ENCODE measurements around the gene AUTS2.

Gene AUTS2

DNA sequence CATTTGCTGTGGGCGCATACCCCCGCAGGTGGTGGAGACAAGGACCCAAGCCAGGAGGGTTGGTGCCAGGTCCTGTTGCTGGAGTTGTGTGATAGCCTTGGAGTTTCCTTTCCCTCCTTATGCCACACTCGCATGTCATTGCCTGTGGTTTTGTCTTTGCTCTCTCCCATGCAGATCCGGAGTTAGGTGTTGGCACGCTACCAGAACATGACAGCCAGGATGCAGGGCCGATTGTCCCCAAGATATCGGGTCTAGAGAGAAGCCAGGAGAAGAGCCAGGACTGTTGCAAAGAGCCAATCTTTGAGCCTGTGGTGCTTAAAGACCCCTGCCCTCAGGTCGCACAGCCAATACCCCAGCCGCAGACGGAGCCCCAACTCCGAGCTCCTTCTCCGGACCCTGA lies 1164.4 kb downstream of the AUTS2 start:
- Histone ChIP-seq H3K9ac (ENCODE audit: low read length in 5 of 5) (no peak overlapping the region), H3K27ac (ENCODE audit: low read depth, low read length) (no peak overlapping the region), H3K36me3 (ENCODE audit: control insufficient read depth in 5 of 5, insufficient read depth in 5 of 5, low read length in 5 of 5) (peaks cover 3 to 29% (median 21%) of the 10 kb centered on the region in 5 donors), H3K9me3 (ENCODE audit: control insufficient read depth in 5 of 5, low read length in 5 of 5) (no peaks in the 10 kb centered on the region), H3K27me3 (ENCODE audit: control insufficient read depth in 5 of 5, insufficient read depth in 4 of 5, low read length in 5 of 5) (no peaks in the 10 kb centered on the region), H3K4me1 (ENCODE audit: control insufficient read depth in 5 of 5, insufficient read depth in 5 of 5, low read length in 5 of 5) (peaks cover 0 to 11% (median 3%) of the 10 kb centered on the region in 5 donors), H3K4me3 (ENCODE audit: low read depth in 1 of 5, low read length in 5 of 5) (no peak overlapping the region)

DNA sequence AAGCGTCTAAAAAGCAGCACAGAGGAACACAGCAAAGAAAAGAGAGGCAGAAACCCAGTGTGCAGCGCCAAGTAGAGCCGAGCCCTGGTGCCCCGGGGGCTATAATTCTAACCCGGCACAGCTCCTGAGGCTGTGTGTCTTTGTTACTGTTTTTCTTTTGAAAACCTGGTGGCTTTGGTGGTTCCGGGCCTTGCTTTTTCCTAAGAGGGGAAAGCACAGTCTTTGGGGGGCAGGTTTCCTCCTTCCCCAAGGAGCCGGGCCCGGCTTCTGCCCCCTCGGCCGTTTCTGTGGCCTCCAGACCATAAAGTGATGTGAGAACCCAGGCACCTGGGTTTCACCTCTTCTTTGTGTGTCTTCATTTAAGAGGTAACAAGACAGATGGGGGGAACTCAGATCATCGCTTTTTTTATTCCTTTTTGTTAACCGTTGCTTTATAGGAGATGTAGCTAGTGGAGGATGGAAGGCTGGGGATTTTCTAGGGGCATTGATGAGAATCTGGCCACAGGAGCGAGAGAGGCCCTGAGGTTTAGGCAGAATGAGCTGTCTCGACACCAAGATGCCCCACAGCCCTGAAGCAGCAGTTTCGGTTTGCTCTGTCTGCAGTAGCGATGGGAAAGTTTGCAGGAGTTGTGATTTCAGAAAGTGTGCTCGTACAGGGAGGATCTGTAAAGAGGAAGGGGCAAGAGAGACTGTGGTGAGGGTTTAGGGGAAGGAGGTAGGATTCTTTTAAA lies 1165.9 kb downstream of the AUTS2 start:
- no peak overlapping the region for H3K27ac ChIP-seq (ENCODE audit: low read depth, low read length)
- H3K9ac ChIP-seq (ENCODE audit: low read length in 5 of 5): no peak overlapping the region
- H3K4me3 ChIP-seq (ENCODE audit: low read depth in 1 of 5, low read length in 5 of 5): no peak overlapping the region

DNA sequence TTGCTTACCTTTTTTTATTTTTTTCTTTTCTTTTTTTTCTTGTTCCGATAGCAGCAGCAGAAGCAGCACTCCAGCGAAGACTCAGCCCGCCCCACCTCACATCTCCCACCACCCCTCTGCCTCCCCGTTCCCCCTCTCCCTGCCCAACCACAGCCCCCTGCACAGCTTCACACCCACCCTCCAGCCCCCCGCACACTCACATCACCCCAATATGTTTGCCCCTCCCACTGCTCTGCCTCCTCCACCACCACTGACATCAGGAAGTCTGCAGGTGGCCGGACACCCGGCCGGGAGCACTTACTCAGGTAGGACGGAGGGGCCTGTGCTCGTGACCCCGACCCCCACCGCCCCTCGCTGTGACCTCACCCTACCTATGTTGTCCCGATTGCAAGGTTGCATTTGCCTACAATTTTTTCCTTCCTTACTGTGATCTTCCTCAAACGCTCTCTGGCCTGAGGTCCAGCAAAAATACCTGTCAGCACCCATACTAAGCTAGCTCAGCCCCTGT lies 1166.5 kb downstream of the AUTS2 start:
- H3K36me3 ChIP-seq (ENCODE audit: control insufficient read depth in 5 of 5, insufficient read depth in 5 of 5, low read length in 5 of 5): peaks cover 7 to 31% (median 27%) of the 10 kb centered on the region in 5 donors
- no peaks in the 10 kb centered on the region for H3K27me3 ChIP-seq (ENCODE audit: control insufficient read depth in 5 of 5, insufficient read depth in 4 of 5, low read length in 5 of 5)
- H3K4me1 ChIP-seq (ENCODE audit: control insufficient read depth in 5 of 5, insufficient read depth in 5 of 5, low read length in 5 of 5): no peaks in the 10 kb centered on the region
- H3K9ac ChIP-seq (ENCODE audit: low read length in 5 of 5): no peak overlapping the region
- H3K4me3 ChIP-seq (ENCODE audit: low read depth in 1 of 5, low read length in 5 of 5): no peak overlapping the region
- H3K27ac ChIP-seq (ENCODE audit: low read depth, low read length): no peak overlapping the region
- H3K9me3 ChIP-seq (ENCODE audit: control insufficient read depth in 5 of 5, low read length in 5 of 5): no peaks in the 10 kb centered on the region

More for the DNA sequence above, 1165.9 kb downstream of the AUTS2 start:
- H3K36me3 ChIP-seq (ENCODE audit: control insufficient read depth in 5 of 5, insufficient read depth in 5 of 5, low read length in 5 of 5): peaks cover 7 to 31% (median 27%) of the 10 kb centered on the region in 5 donors
- H3K9me3 ChIP-seq (ENCODE audit: control insufficient read depth in 5 of 5, low read length in 5 of 5): no peaks in the 10 kb centered on the region
- H3K27me3 ChIP-seq (ENCODE audit: control insufficient read depth in 5 of 5, insufficient read depth in 4 of 5, low read length in 5 of 5): no peaks in the 10 kb centered on the region
- peaks cover 0 to 1% (median 0%) of the 10 kb centered on the region in 5 donors for H3K4me1 ChIP-seq (ENCODE audit: control insufficient read depth in 5 of 5, insufficient read depth in 5 of 5, low read length in 5 of 5)

DNA sequence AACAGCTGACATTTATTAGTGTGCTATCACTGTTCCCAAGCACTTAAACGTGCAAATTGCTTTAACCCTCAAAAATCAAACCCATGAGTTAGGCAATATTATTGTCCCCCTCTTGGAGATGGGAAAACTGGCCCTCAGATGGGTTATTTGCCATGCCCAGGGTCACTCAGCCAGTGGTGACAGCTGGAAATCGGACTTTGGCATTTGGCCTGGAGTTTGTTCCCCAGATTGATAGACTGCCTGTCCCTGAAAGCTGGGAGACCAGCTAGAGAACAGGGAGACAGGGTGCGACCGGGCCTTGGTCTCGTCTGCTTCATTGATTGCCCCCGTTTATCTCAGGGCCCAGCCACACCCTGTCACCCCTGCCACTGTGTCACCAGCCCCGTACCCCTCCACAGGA lies 1167.4 kb downstream of the AUTS2 start:
- Histone ChIP-seq H3K9ac (ENCODE audit: low read length in 5 of 5) (no peak overlapping the region), H3K4me1 (ENCODE audit: control insufficient read depth in 5 of 5, insufficient read depth in 5 of 5, low read length in 5 of 5) (no peaks in the 10 kb centered on the region), H3K9me3 (ENCODE audit: control insufficient read depth in 5 of 5, low read length in 5 of 5) (no peaks in the 10 kb centered on the region), H3K27ac (ENCODE audit: low read depth, low read length) (no peak overlapping the region), H3K4me3 (ENCODE audit: low read depth in 1 of 5, low read length in 5 of 5) (no peak overlapping the region), H3K27me3 (ENCODE audit: control insufficient read depth in 5 of 5, insufficient read depth in 4 of 5, low read length in 5 of 5) (no peaks in the 10 kb centered on the region), H3K36me3 (ENCODE audit: control insufficient read depth in 5 of 5, insufficient read depth in 5 of 5, low read length in 5 of 5) (peaks cover 8 to 31% (median 27%) of the 10 kb centered on the region in 5 donors)

DNA sequence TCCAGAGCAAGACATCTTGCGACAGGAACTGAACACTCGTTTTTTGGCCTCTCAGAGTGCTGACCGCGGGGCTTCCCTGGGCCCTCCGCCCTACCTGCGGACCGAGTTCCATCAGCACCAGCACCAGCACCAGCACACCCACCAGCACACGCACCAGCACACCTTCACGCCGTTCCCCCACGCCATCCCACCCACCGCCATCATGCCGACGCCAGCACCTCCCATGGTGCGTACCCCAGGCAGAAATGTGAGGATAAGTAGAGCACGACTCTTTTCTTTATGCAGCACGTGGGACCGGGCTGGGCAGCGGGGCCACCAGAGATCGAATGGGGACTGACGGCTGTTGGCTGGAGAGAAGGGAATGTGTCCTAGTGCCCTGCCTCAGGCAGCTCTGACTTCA lies 1167.8 kb downstream of the AUTS2 start:
- Histone ChIP-seq H3K27me3 (ENCODE audit: control insufficient read depth in 5 of 5, insufficient read depth in 4 of 5, low read length in 5 of 5) (no peaks in the 10 kb centered on the region), H3K9me3 (ENCODE audit: control insufficient read depth in 5 of 5, low read length in 5 of 5) (no peaks in the 10 kb centered on the region), H3K9ac (ENCODE audit: low read length in 5 of 5) (no peak overlapping the region), H3K36me3 (ENCODE audit: control insufficient read depth in 5 of 5, insufficient read depth in 5 of 5, low read length in 5 of 5) (peaks cover 8 to 31% (median 27%) of the 10 kb centered on the region in 5 donors), H3K27ac (ENCODE audit: low read depth, low read length) (no peak overlapping the region), H3K4me1 (ENCODE audit: control insufficient read depth in 5 of 5, insufficient read depth in 5 of 5, low read length in 5 of 5) (no peaks in the 10 kb centered on the region), H3K4me3 (ENCODE audit: low read depth in 1 of 5, low read length in 5 of 5) (no peak overlapping the region)

DNA sequence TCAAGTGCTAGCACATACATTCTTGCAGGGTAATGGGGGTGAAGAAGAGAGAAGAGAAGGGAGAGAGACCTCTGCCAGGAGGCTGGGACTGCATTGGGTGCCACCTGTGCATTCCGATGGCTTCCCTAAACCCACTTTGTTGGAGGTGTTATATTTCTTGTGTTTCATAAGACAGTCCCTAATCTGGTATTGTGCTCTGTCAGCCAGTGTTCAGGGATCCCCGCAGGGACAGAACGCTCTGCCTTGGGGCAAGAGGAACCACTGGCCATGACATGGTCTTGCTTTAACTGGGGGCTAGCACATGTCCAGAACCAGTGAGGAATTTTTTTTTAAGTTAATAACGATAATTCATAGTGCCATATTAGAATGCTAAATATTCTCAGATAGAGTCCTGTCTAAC lies 1168.4 kb downstream of the AUTS2 start:
- Histone ChIP-seq H3K27me3 (ENCODE audit: control insufficient read depth in 5 of 5, insufficient read depth in 4 of 5, low read length in 5 of 5) (no peaks in the 10 kb centered on the region), H3K27ac (ENCODE audit: low read depth, low read length) (no peak overlapping the region), H3K36me3 (ENCODE audit: control insufficient read depth in 5 of 5, insufficient read depth in 5 of 5, low read length in 5 of 5) (peaks cover 8 to 37% (median 32%) of the 10 kb centered on the region in 5 donors), H3K4me3 (ENCODE audit: low read depth in 1 of 5, low read length in 5 of 5) (no peak overlapping the region), H3K9me3 (ENCODE audit: control insufficient read depth in 5 of 5, low read length in 5 of 5) (no peaks in the 10 kb centered on the region), H3K4me1 (ENCODE audit: control insufficient read depth in 5 of 5, insufficient read depth in 5 of 5, low read length in 5 of 5) (no peaks in the 10 kb centered on the region), H3K9ac (ENCODE audit: low read length in 5 of 5) (no peak overlapping the region)

DNA sequence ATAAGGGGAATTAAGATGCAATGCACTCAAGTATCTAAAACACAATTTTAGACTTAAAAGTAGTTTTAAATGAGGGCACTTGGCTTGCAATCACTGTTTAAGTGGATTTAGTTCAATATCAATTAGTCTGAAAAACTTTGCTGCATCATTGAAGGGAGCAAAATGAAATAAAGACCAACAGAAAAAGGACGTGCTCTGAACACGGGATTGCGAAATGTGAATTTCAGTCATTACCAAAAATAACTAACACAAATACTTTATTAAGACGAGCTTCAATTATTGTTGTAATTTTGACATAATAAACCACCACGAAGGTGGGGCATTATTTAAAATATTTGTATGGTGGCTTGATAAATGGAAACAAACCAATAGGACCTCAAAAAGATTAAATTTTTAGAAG lies 1171.9 kb downstream of the AUTS2 start:
- H3K36me3 ChIP-seq (ENCODE audit: control insufficient read depth in 5 of 5, insufficient read depth in 5 of 5, low read length in 5 of 5): peaks cover 21 to 57% (median 36%) of the 10 kb centered on the region in 5 donors
- H3K27me3 ChIP-seq (ENCODE audit: control insufficient read depth in 5 of 5, insufficient read depth in 4 of 5, low read length in 5 of 5): no peaks in the 10 kb centered on the region
- H3K9me3 ChIP-seq (ENCODE audit: control insufficient read depth in 5 of 5, low read length in 5 of 5): no peaks in the 10 kb centered on the region
- no peak overlapping the region for H3K4me3 ChIP-seq (ENCODE audit: low read depth in 1 of 5, low read length in 5 of 5)
- H3K9ac ChIP-seq (ENCODE audit: low read length in 5 of 5): no peak overlapping the region
- no peak overlapping the region for H3K27ac ChIP-seq (ENCODE audit: low read depth, low read length)
- peaks cover 0 to 6% (median 0%) of the 10 kb centered on the region in 5 donors for H3K4me1 ChIP-seq (ENCODE audit: control insufficient read depth in 5 of 5, insufficient read depth in 5 of 5, low read length in 5 of 5)

DNA sequence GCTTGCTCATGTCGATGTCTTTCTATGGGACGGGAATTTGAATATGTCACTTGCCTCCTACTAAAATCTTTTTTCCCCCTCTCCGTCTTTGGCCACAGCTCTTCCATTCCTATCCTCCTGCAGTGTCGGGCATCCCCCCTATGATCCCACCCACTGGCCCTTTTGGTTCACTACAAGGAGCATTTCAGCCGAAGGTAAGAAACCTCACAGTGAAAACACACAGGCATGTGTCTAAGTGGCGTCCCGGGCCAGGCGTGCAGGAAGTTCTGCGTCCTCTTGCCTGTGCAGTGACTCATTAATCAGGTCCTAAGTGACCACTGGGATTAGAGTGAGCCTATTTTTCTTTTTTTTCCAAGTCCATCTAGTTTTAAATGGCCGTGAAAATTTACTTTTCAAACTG lies 1173.2 kb downstream of the AUTS2 start:
- H3K27me3 ChIP-seq (ENCODE audit: control insufficient read depth in 5 of 5, insufficient read depth in 4 of 5, low read length in 5 of 5): no peaks in the 10 kb centered on the region
- no peak overlapping the region for H3K4me3 ChIP-seq (ENCODE audit: low read depth in 1 of 5, low read length in 5 of 5)
- no peak overlapping the region for H3K9ac ChIP-seq (ENCODE audit: low read length in 5 of 5)
- no peak overlapping the region for H3K27ac ChIP-seq (ENCODE audit: low read depth, low read length)
- peaks cover 16 to 52% (median 23%) of the 10 kb centered on the region in 5 donors for H3K36me3 ChIP-seq (ENCODE audit: control insufficient read depth in 5 of 5, insufficient read depth in 5 of 5, low read length in 5 of 5)
- H3K4me1 ChIP-seq (ENCODE audit: control insufficient read depth in 5 of 5, insufficient read depth in 5 of 5, low read length in 5 of 5): peaks cover 0 to 6% (median 0%) of the 10 kb centered on the region in 5 donors
- no peaks in the 10 kb centered on the region for H3K9me3 ChIP-seq (ENCODE audit: control insufficient read depth in 5 of 5, low read length in 5 of 5)

DNA sequence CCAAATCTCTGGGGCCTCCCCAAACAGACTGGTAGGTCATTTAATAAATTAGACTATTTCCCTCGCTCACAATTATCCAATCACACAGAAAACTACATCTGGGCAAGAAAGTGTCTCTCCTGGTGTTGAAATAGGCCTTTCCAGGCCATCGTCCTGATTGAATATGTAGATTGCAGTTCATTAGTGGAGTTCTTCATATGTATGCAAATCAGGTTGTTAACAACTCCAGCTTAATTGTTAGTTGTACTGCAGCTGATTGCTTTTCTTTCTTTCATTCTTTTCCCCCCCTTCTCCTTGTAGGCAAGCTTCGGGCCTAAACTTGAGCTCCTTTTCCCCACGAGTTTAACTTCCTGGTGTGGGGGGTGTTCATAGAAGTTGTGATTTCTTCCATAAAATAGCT lies 1174.6 kb downstream of the AUTS2 start:
- Histone ChIP-seq H3K9ac (ENCODE audit: low read length in 5 of 5) (no peak overlapping the region), H3K27ac (ENCODE audit: low read depth, low read length) (no peak overlapping the region), H3K4me1 (ENCODE audit: control insufficient read depth in 5 of 5, insufficient read depth in 5 of 5, low read length in 5 of 5) (peaks cover 0 to 6% (median 0%) of the 10 kb centered on the region in 5 donors), H3K27me3 (ENCODE audit: control insufficient read depth in 5 of 5, insufficient read depth in 4 of 5, low read length in 5 of 5) (no peaks in the 10 kb centered on the region), H3K9me3 (ENCODE audit: control insufficient read depth in 5 of 5, low read length in 5 of 5) (no peaks in the 10 kb centered on the region), H3K4me3 (ENCODE audit: low read depth in 1 of 5, low read length in 5 of 5) (no peak overlapping the region), H3K36me3 (ENCODE audit: control insufficient read depth in 5 of 5, insufficient read depth in 5 of 5, low read length in 5 of 5) (peaks cover 16 to 53% (median 29%) of the 10 kb centered on the region in 5 donors)

DNA sequence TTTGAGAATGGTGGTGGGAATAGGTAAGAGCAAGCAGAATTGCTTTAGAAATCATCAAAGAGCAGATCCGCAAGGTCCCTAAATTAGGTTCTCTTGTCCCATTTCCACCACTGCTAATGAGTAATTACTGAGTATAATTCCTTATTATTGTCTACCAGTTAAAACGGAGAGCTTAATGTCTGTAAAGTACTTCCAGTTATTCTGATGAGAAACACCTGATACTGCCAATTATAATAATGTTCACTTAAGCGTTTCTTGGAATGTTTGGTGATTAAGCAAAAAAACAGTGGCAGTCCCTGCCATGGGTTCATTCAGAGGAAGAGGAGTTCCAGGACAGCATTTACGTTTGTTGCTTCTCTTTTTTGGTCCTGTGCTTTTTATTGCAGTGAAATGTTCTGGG lies 1175.1 kb downstream of the AUTS2 start:
- Histone ChIP-seq H3K4me1 (ENCODE audit: control insufficient read depth in 5 of 5, insufficient read depth in 5 of 5, low read length in 5 of 5) (peaks cover 0 to 6% (median 0%) of the 10 kb centered on the region in 5 donors), H3K36me3 (ENCODE audit: control insufficient read depth in 5 of 5, insufficient read depth in 5 of 5, low read length in 5 of 5) (peaks cover 18 to 52% (median 25%) of the 10 kb centered on the region in 5 donors), H3K27ac (ENCODE audit: low read depth, low read length) (no peak overlapping the region), H3K27me3 (ENCODE audit: control insufficient read depth in 5 of 5, insufficient read depth in 4 of 5, low read length in 5 of 5) (no peaks in the 10 kb centered on the region), H3K4me3 (ENCODE audit: low read depth in 1 of 5, low read length in 5 of 5) (no peak overlapping the region), H3K9me3 (ENCODE audit: control insufficient read depth in 5 of 5, low read length in 5 of 5) (no peaks in the 10 kb centered on the region), H3K9ac (ENCODE audit: low read length in 5 of 5) (no peak overlapping the region)
